HEK293T (cell line): Measurements from ENCODE around the gene PDIA2.

Experiments used
- CTCF ChIA-PET: fragments of 350-600 bp; formaldehyde crosslinking; extraction: SDS; loops from one replicate; lab custom pipeline; 2021; ENCODE audit warnings: antibody characterized with exemption, inconsistent platforms; lab: Yijun Ruan, JAX
- POLR2A ChIA-PET: fragments of 350-600 bp; formaldehyde crosslinking; extraction: SDS; loops from one replicate; lab custom pipeline; 2020; ENCODE audit warnings: antibody characterized with exemption, inconsistent platforms; lab: Yijun Ruan, JAX
- DNase-seq: peaks from one replicate; pipeline ENCODE4 v3.0.0; 2012; ENCODE audit warnings: mixed read lengths; ENCODE audit errors: extremely low spot score
- ARNT ChIP-seq: fragments of 450-650 bp; IDR thresholded peaks from 2 replicates; pipeline ENCODE4 v1.6.1; 2017; ENCODE audit warnings: mild to moderate bottlenecking
- BHLHE40 ChIP-seq: fragments of 450-650 bp; IDR thresholded peaks from 2 replicates; pipeline ENCODE4 v1.6.1; 2016; ENCODE audit warnings: mild to moderate bottlenecking, moderate library complexity, borderline replicate concordance
- CTBP1 ChIP-seq: fragments of 450-650 bp; IDR thresholded peaks from 2 replicates; pipeline ENCODE4 v1.6.1; 2016; ENCODE audit warnings: borderline replicate concordance
- ELF4 ChIP-seq: fragments of 450-650 bp; IDR thresholded peaks from 2 replicates; pipeline ENCODE4 v1.6.1; 2017; ENCODE audit warnings: antibody characterized with exemption
- FOXA1 ChIP-seq: fragments of 450-650 bp; IDR thresholded peaks from 2 replicates; pipeline ENCODE4 v1.6.1; 2016; ENCODE audit warnings: mild to moderate bottlenecking
- FOXK2 ChIP-seq: fragments of 450-650 bp; IDR thresholded peaks from 2 replicates; pipeline ENCODE4 v1.6.1; 2016; ENCODE audit warnings: mild to moderate bottlenecking
- FOXM1 ChIP-seq: fragments of 450-650 bp; IDR thresholded peaks from 2 replicates; pipeline ENCODE4 v1.6.1; 2017; ENCODE audit warnings: mild to moderate bottlenecking, borderline replicate concordance
- HDGF ChIP-seq: fragments of 450-650 bp; IDR thresholded peaks from 2 replicates; pipeline ENCODE4 v1.6.1; 2017; ENCODE audit warnings: antibody characterized with exemption, borderline replicate concordance
- L3MBTL2 ChIP-seq: fragments of 450-650 bp; conservative IDR thresholded peaks from 2 replicates; pipeline ENCODE4 v1.6.1; 2016; ENCODE audit warnings: mild to moderate bottlenecking
- LEF1 ChIP-seq: fragments of 450-650 bp; IDR thresholded peaks from 2 replicates; pipeline ENCODE4 v1.6.1; 2017; ENCODE audit warnings: mild to moderate bottlenecking, borderline replicate concordance
- NFRKB ChIP-seq: fragments of 450-650 bp; IDR thresholded peaks from 2 replicates; pipeline ENCODE4 v1.6.1; 2016; ENCODE audit warnings: mild to moderate bottlenecking, moderate library complexity
- SP1 ChIP-seq: fragments of 450-650 bp; IDR thresholded peaks from 2 replicates; pipeline ENCODE4 v1.6.1; 2017
- SUZ12 ChIP-seq: fragments of 450-650 bp; IDR thresholded peaks from 2 replicates; pipeline ENCODE4 v1.6.1; 2016; ENCODE audit warnings: mild to moderate bottlenecking
- TARDBP ChIP-seq: fragments of 450-650 bp; IDR thresholded peaks from 2 replicates; pipeline ENCODE4 v1.6.1; 2016
- ZNF384 ChIP-seq: fragments of 450-650 bp; IDR thresholded peaks from 2 replicates; pipeline ENCODE4 v1.6.1; 2016
- TF ChIP-seq, protein P1 (sequence below): fragments of 450-650 bp; IDR thresholded peaks from 2 replicates; pipeline ENCODE4 v1.6.1; 2016

PDIA2 gene

DNA sequence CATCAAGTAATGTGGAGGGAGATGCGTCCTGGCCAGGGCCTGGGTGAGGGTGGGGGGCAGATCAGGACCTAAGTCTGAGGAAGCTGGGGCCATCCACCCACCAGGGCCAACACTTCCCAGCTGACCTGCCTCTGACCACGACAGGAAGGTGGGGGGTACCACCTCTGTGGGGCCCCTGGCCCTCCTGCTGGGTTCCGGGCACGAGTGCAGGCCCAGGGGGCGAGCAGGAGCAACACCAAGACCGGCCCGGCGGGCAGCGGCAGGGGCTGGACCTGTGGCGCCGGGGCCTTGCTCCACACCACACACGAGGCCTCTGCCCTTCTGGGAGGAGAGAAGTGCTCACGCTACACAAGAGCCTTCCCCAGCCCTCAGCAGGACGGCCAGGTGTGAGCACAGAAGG, 13.3 kb downstream of the PDIA2 start:
- CTCF ChIA-PET, result no interaction called here
- POLR2A ChIA-PET, result no interaction called here
- no peak for TF ChIP-seq HDGF
- DNase-seq, result no peak

DNA sequence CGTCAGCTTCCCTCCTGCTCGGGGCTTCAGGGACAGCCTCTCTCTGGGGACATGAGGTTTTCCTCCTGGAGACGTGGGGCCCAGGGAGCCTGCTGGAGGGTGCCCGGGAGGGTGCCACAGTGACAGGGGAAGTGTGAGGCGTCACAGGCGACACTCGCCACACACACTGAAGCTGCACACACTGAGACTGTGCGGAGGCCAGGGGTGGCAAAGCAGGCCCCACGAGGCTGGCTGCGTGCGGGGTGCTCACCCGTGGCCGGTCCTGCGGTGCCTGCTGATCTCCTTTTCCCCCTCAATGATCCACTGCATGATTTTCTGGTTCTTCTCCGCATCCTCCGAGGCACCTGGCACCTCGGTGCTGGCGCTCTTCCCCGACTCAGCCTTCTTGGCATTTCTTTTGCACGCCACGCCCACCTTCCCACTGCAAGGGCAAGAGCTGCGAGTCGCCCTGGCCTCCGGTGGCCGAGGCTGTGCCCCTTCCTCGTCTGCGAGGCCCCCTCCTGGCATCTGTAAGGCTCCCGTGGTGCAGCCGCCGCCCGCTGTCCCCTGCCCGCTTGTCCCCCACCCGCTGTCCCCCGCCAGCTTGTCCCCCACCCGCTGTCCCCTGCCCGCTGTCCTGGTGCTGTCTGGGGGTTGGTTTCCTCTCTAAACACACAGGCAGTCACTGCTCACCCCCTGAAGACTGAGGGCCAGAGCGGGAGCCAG, 14.0 kb downstream of the PDIA2 start:
- TF ChIP-seq, protein P1, sequence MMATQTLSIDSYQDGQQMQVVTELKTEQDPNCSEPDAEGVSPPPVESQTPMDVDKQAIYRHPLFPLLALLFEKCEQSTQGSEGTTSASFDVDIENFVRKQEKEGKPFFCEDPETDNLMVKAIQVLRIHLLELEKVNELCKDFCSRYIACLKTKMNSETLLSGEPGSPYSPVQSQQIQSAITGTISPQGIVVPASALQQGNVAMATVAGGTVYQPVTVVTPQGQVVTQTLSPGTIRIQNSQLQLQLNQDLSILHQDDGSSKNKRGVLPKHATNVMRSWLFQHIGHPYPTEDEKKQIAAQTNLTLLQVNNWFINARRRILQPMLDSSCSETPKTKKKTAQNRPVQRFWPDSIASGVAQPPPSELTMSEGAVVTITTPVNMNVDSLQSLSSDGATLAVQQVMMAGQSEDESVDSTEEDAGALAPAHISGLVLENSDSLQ, result no peak
- TF ChIP-seq ZNF384 (no peak), BHLHE40 (no peak), ELF4 (no peak), SUZ12 (no peak), FOXM1 (no peak), CTBP1 (no peak), LEF1 (no peak)
- DNase-seq, result no peak
- POLR2A ChIA-PET, result no interaction called here
- CTCF ChIA-PET, result interaction anchor here (0.5 kb wide), 1 partner anchor 79 kb away, joined by 3 read pairs; no protein-coding TSS in a partner anchor

DNA sequence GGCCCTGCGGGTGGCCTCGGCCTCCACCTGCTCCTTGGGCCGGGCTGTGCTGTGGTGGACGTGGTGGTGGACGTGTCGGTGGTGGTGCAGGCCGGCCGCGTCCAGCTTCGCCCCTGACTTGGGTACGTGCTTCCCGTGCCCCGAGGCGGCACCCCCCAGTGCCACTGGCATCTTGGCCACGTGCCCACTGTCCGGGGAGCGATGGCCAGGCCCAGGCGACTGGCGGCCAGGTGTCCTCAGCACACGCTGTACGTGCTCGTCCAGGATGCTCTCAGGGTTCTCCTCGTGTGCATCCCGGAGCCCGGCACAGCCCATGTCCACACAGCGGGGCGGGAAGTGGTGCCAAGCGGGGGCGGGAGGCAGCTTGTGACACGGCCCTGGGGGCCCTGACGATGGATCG, 14.9 kb downstream of the PDIA2 start:
- DNase-seq, result no peak
- POLR2A ChIA-PET, result no interaction called here
- CTCF ChIA-PET, result interaction anchor here (0.5 kb wide), 1 partner anchor 80 kb away, joined by 3 read pairs; no protein-coding TSS in a partner anchor
- no peak for TF ChIP-seq FOXA1
- TF ChIP-seq, protein P1, result no peak
- no peak for TF ChIP-seq ZNF384
- TF ChIP-seq ARNT, result no peak
- no peak for TF ChIP-seq L3MBTL2
- TF ChIP-seq TARDBP, result no peak
- TF ChIP-seq BHLHE40, result no peak

DNA sequence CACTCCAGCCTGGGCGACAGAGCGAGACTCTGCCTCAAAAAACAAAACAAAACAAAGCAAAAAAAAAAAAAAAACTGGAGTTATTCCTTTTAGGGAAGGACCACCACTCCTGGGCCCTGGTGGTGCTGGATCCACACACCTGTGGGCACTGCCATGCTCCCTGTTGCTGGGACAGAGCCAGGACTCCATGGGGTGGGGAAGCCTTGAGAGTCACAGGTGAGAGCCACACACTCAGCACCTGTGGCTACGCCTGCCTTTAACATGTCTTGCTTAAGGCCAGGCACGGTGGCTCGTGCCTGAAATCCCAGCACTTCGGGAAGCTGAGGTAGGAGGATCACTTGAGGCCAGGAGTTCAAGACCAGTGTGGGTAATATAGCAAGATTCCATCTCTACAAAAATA, 18.3 kb downstream of the PDIA2 start:
- POLR2A ChIA-PET, result no interaction called here
- CTCF ChIA-PET, result no interaction called here
- DNase-seq, result no peak
- TF ChIP-seq HDGF (no peak), LEF1 (no peak), ZNF384 (no peak), SP1 (no peak), ARNT (no peak), BHLHE40 (no peak), ELF4 (no peak), L3MBTL2 (no peak), FOXA1 (no peak), FOXM1 (no peak)
- TF ChIP-seq, protein P1, result no peak

DNA sequence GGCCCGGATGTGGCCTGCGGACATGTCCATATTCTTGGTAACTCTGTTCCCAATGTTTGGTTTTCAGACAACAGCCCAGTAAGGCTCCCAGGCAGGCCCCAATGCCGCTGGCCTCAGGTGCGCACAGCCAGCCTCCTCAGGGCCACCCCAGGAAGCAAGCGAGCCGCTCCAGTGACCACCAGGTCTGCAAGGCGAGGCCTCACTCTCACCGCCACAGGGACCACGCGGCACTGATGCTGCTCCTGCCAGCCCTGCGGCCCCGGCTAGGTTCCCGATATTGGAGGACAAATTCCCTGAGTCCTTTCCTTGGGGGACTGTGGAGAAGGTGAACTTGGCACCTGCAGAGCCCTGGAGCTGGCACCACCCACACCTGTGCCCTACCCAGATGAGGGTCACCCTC, 19.0 kb downstream of the PDIA2 start:
- ChIA-PET POLR2A (no interaction called here), CTCF (no interaction called here)
- DNase-seq, result no peak
- TF ChIP-seq BHLHE40, result no peak
- no peak for TF ChIP-seq FOXK2
- TF ChIP-seq, protein P1, result no peak
- TF ChIP-seq ZNF384, result no peak
- TF ChIP-seq ELF4, result no peak
- TF ChIP-seq TARDBP, result no peak

DNA sequence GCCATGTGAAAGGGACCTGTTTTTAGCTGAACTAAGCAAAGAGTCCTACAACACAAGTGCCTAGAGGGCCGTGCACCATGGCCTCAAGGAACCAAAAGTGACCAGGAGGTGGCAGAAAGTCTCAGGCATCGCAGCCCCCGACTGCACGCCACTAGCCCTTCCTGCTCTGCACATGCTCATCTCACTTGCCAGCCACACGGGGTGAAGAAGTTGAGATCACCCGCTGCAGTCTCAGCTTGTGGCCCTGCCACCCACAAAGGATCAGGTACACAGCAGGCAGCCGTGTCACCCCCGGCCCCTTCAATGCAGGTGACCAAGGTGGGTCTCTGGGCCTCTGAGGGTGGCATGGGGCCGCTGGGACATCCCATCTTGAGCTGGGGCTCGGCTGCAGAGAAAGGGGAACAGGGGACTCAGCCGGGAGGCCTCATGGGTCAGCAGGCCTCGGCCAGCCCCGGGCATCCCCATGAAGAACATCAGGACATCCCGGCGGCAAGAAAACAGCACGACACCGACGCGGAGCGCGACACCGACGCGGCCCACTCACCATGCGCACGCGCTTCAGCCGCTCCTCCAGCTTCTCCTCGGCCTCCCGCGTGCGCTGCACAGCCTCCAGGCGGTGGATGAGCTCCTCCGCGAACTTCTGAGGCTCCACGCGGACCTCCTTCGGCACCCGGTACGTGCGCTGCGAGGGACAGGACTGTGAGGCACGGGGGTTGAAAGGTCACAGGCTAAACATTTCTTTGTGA, 21.0 kb downstream of the PDIA2 start:
- POLR2A ChIA-PET, result no interaction called here
- no peak for TF ChIP-seq SUZ12
- TF ChIP-seq HDGF, result no peak
- TF ChIP-seq NFRKB, result no peak
- no peak for TF ChIP-seq BHLHE40
- no peak for TF ChIP-seq FOXM1
- no peak for TF ChIP-seq ELF4
- DNase-seq, result no peak
- CTCF ChIA-PET, result no interaction called here
